HG02610 (cell line): ENCODE measurements around the gene ORC3.
A peak's percentile ranks its signal among the peaks of the same experiment; 100 is the strongest.
"Not testable (repeated sequence)": the region's sequence is repeated elsewhere in the genome, so short reads cannot be mapped to it uniquely, and the experiment has no call there.

Experiments used
- ATAC-seq: cut with Tn5 transposase; IDR thresholded peaks from one replicate; pipeline ENCODE4 v1.9.1; 2021; ENCODE audit warnings: mild to moderate bottlenecking, moderate library complexity; ENCODE audit not compliant: unreplicated experiment

The ORC3 gene

DNA sequence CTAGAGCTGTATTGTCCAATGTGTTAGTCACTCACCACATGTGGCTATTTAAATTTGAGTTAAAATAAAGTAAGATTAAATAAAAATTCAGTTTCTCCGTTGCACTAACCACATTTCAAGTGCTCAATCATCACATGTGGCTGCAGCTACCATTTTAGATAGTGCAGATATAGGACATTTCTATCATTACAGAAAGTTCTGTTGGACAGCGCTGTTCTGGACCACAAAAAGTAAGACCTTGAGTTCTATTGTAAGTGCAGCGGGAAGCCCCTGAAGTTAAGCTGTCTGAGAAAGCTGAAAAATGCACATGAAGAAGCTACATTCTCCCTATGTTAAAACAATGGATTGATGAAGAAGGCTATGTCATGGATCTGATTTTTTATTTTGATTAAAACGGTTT lies 1.1 kb downstream of the ORC3 start:
- no peak for ATAC-seq

DNA sequence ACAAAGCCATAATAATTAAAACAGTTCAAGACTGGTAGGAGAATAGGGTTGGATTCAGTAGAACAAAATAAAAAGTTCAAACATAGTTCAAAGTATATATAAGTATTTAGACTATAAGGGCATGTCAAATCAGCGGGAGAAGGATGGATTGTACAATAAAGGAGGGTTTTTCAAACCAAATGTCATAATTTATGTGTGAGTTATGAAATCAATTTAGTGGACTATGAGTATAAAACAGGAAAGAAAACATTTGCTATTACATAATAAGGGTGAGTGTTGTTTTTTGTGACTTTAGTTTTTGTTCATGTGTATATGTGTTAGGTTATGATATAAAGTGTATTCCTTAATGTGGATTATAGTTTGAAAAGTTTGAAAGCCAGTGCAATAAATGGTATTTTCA lies 10.6 kb downstream of the ORC3 start:
- ATAC-seq, result no peak

DNA sequence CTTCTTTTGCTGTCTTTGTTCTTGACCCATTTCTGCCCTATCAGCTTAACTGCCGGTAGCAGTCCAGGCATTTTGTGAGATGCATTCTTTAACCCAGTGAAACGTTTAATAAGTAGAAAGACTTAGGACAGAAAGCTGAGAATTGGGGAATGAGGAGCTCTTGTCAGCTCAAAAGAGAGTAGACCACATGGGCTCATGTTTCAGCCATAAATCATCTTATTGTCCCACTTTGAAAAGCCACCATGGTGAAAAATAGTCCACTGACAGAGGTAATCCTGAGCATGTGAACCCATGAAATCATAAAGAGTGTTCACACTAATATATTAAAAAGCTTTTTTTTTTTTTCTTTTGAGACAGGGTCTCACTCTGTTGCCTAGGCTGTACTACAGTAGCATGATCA lies 16.3 kb downstream of the ORC3 start:
- no peak for ATAC-seq

DNA sequence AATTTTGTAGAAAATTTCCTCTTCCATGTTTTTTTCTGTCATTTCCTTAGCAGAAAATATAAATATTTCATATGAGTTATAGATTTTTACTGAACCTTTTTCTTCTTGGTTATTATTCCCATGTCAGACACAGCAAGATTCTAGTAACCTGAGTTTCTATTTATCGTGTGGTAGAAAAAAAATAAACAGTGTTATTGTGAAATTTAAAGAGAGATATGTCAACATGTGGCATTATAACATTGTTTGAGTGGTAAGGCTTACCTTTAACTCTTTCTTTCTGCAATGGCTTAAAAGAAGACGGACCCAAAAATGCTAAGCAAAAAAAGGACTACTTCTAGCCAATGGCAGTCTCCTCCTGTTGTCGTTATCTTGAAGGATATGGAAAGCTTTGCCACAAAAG lies 18.9 kb downstream of the ORC3 start:
- ATAC-seq, result no peak

DNA sequence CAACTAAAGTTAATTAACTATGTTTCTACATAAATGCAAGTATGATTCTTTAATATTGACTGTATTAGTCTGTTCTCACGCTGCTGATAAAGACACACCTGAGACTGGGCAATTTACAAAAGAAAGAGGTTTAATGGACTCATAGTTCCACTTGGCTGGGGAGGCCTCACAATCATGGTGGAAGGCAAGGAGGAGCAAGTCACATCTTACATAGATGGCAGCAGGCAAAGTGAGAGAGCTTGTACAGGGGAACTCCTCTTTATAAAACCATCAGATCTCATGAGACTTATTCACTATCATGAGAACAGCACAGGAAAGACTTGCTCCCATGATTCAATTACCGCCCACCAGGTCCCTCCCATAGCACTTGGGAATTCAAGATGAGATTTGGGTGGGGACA lies 23.1 kb downstream of the ORC3 start:
- ATAC-seq, result not testable (repeated sequence)

DNA sequence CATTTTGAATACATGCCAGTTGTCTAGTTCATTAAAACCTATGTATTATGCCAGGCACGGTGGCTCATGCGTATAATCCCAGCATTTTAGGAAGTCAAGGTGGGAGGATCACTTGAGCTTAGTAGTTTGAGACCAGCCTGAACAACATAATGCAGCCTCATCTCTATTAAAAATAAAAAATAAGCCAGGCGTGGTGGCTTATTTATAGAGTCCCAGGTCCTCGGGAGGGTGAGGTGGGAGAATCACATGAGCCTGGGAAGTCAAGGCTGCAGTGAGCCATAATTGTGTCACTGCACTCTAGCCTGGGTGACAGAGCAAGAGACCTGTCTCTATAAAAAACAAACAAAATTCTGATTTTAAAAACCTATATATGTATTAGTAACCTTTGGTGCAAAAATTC lies 27.5 kb downstream of the ORC3 start:
- ATAC-seq, result no peak

DNA sequence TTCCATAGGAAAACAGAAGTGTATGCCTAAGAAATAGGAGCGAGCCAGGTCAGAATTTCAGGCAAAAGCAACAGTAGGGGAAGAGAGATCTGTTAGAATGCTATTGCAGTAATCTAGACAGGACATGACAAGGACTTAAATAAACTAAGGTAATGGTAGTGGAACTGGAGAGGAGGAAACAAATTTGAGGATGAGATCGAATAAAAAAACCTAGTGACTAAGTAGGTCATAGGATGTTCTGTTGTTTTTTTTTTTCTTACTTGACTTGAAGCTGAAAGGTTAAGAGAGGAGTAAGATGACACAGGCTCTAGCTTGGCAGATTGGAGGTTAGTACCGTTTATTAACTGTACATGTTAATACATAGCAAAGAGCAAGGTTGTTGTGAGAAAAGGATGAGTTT lies 28.6 kb downstream of the ORC3 start:
- ATAC-seq, result no peak

DNA sequence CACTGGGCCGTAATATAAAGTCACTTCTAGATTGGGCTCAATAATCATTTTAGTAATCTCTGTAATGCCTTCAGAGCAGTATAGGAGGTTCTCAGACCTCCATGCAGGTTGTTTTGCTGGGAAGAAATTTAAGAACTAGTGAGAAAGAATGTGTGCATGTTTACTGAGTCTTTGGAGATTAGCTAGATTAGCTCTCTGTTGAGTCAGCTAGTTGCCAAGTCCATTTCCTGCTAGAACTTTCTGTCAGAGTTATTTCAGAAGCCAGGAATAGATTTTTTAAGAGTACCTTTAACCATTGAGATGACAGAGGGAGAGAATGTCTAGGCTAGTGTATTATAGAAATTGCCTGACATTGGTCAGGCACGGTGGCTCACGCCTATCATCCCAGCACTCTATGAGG lies 33.3 kb downstream of the ORC3 start:
- ATAC-seq, result no peak

DNA sequence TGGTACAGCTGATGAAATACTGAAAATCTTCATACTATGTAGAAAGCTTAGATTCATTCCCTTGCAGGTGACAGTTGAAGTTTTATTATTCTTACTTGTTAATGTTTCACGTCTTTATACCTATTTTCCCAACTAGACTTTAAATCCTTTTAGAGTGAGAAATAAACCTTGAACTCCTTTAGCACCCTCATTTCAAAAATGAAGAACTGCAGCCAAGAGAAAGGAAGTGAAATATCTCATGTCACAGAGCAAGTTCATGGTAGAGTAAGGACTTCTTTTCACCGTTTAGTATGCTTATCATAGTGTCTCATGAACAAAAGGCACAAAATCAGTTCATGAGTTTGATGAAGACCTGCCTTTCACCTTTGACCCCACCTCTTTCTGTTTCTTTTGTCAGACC lies 38.5 kb downstream of the ORC3 start:
- no peak for ATAC-seq

DNA sequence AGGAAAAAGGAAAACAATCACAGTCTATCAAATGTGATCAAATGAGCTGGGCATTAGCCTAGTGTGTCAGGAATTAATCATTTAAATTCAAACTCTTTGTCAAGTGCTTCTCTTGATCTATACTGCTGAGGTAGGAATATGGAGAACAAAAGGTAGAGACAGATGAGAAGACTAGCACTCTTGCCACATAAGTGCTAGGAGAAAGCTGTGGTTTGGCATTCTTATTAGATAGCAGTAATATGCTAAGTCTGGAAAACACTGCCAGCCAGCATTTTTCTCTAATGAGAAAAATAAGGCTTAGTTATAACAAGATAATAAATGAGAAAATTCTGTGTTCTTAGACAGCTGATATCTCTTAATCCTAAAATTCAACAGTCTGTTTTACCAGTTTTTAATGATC lies 38.9 kb downstream of the ORC3 start:
- no peak for ATAC-seq

DNA sequence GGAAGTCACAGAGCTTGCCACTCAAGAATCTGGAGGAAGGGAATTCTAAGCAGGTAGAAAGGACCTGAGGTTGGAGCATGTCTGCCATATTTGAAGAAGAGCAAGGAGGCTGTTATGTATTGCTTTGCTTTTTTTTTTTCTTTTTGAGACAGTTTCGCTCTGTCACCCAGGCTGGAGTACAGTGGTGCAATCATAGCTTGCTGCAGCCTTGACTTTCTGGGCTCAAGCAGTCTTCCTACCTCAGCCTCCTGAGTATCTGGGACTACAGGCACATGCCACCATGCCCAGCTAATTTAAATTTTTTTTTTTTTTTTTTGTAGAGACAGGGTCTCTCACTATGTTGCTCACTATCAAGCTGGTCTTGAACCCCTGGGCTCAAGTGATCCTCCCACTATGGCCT lies 40.8 kb downstream of the ORC3 start:
- no peak for ATAC-seq

DNA sequence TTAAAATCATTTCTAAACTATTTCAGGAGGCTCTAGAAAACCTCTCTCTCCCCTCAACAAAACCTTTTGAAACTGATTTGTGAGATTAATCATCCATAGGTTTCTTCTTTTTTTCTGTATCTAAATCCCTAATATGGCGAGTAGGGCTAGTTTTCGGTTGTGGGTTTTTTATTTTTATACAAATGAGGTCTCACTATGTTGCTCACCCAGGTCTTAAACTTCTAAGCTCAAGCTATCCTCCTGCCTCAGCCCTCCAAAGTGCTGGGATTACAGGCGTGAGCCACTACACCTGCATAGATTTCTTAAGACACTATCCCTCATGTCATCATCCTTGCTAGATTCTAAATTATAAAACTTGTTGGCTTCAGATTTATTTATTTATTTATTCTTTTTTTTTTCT lies 43.9 kb downstream of the ORC3 start:
- no peak for ATAC-seq

DNA sequence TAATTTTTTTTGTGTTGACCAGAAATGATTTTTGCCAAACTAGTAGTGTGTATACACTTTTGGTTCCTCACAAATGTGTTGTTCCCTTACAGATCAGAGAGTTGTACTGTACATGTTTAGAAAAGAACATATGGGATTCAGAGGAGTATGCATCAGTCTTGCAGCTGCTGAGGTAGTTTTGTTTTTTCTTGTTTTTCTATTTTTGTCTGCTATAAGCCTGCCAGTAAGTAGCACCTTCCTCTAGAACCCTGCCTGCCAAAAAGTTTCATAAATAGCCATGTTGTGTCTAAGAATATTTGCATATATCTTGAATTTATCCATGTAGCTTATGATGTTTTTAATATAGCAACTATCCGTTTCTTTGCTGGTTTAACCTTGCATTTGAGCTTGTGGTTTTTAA lies 46.4 kb downstream of the ORC3 start:
- ATAC-seq, result no peak

DNA sequence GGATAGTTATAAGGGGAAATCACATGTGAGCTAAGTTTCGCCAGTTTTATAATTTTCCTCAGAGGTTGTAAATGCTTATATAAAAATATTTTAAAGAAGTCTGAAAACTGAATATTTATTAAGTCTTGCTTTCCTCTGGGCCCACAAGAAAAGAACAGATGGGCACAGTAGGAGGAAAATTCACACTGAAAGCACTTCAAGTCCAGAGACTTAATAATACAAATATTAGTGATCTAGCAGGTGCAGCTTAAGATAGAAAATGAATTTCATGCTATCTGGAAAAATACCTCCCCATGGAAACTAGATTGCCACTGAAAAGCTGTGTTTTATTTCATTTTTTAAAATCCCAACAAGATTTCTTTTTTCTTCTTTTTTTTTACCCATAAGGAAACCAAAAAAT lies 47.2 kb downstream of the ORC3 start:
- no peak for ATAC-seq

DNA sequence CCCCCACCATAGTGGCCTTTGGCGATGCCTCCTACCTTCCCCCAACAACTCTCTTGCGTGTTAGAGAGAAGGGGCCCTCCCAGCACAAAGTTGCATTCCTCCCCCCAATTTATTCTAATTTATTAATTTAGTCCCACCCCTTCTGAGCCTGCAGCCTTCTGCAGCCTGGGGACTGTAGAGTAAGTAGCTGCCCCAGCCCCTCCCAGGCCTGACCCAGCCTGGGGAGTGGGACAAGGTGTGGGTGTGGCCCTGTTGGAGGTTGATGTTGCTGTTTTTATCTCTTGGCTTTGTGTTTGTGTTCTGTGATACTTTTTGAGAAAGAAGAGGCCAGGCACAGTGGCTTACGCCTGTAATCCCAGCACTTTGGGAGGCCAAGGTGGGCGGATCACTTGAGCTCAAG lies 49.4 kb downstream of the ORC3 start:
- no peak for ATAC-seq

DNA sequence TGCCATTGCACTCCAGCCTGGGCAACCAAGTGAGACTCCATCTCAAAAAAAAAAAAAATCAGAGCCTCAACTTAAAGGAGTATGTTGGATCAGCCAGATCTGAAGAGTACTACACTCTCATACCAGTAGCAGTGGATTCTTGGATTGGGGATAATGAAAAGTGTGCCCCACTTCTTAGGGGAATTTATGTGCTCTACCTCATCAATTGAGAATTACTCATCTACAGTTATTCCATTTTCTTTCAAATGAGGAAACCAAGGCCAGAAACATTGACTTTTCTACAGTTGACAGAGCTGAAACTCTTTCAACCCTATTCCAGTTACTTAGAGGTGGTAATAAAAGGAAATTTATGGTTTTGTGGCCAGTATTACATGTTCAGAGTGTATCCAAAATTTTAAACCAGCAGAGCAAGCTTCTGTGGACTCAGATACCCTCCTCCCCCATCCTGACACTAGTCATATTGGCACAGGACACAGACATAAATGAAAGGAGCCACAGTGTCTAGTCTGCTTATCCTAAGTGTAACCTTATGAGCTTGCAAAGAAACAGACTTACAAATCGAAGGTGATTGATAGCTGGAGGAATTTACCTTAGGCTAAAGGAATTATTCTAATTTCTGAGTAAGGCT lies 51.2 kb downstream of the ORC3 start:
- no peak for ATAC-seq

DNA sequence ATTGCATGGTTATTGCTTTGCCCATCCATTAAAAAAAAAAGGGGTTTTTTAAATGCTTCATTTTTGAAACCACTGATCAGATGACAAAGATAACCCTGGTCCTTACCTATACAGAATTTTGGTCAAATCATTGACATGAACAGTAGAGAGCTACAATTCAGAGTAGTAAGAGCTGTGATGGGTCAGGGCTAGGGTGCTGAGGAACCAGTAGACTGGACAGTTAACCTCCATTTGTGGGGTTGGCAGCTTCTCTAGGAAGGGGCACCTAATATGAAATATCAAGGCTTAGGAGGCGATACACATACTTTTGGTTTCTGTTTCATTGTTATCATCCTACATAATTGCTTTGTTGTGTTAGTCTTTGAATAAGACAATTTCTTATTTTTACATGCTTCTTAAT lies 55.1 kb downstream of the ORC3 start:
- peak; percentile 66 for ATAC-seq

DNA sequence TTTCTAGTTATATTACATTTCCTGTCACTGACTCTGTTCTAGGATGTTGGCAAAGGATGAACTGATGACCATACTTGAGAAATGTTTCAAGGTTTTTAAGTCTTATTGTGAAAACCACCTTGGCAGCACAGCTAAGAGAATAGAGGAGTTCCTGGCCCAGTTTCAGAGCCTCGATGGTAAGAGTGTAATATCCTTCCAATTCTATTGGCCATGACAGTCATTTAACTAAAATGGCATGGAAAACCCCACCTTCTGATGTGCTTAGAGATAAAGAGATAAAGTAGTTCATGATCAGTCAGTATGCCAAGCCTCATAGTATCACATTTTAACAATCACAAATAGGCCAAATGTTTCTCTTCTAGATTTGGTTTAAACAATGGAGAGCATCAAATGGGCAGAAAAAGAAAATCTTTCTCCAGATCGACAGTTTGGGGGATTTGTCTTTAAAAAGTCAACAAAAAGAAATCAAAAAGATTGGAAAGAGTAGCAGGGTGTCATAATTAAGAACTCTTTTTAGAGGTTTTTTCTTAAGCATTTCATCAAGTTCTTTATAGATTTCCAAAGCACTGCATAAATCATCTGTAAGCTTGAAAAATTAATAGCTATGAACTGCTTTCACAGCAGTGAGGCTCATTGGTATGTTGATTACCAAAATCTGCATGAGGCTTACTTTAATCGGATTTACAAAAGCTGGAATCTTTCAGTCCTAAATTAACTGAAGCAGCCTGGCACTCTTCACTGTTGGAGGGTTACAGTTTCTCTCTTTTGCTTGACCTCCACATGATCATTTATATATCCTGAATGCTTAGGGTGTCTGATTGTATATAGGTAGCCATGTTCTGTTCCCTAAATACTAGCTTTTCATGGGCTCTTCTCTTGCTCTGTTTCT lies 63.4 kb downstream of the ORC3 start:
- peak; percentile 71 for ATAC-seq

DNA sequence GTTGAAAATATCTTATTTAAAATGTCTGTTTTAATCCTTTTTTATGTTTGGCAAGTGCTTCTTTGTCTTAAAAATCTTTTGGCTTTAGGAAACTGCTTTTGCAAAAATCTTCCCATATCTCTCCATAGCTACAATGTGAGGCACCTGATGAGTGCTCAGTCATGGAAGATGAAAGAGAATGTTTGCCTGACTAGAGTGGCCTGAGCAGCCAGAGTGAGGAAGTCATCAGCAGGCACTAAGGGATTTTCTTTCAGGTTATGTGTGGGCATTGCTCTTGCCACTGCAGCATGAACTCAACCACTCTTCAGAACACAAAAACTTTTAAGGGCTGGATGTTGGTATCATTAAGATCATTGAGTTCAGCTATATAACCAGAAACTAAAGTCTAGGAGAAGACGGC lies 64.2 kb downstream of the ORC3 start:
- no peak for ATAC-seq

DNA sequence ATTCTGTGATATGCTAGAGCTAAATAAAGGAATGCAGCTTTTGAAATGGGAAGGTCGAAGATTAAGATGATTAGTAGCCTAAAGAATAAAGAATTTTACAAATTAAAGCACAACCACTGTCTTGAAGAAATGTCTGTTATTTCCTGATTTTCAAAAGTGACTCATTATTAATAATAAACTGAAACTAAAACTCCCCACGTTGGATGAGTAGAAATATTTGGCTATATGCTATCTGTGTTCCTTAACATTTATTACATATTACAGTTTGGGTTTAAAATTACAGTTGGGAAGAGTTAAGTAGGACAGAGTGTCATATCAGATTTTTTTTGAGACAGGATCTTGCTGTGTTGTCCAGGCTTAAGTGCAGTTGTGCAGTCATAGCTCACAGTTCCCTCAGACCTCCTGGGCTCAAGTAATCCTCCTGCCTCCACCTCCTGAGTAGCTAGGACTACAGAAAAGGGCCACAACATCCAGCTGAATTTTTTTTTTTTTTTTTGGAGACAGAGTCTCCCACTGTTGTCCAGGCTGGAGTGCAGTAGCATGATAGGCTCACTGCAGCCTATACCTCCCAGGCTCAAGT lies 65.0 kb downstream of the ORC3 start:
- no peak for ATAC-seq

DNA sequence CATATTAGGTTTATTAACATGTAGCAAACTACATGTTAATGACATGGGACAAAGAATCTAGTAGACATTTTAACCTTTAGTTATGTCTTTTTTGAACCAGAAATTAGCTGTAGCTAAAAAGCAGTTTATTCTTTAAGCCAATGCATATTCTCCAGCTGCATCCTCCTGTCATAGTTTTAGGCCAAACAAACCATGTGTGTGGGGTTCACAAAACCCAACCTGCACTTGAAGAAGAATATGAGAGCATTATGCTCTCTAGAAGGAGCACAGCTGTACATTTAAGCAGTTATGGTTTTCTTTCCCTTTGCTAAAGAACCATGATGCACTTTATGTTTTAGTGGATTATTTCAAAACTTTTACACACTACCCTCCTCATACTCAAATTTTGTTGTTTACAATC lies 65.9 kb downstream of the ORC3 start:
- no peak for ATAC-seq

DNA sequence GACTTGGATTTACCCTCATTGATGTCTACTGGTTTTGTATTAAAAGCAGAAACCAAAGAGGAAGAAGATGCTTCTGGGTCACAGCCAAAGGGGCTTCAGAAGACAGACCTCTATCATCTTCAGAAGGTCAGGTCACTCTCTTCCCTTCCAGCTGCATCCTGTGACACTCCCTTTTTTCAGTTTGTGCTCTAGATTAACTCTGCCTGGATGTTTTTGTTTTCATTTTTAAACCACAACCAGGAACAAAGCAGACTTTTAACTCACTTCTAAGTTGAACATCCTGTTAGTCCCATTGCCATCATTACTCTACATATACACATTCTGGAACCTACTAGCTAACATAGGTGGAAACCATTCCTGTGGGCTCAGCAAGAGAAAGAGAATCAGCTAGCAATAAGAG lies 66.9 kb downstream of the ORC3 start:
- ATAC-seq, result no peak
